DMS 273 (cell line): Measurements from ENCODE around the gene AQP4.
A peak's percentile ranks its signal among the peaks of the same experiment; 100 is the strongest.

Experiments
- DNase-seq: peaks from one replicate; lab custom pipeline; 2025; ENCODE audit not compliant: unreplicated experiment; lab: John Stamatoyannopoulos, UW

The AQP4 gene, protein sequence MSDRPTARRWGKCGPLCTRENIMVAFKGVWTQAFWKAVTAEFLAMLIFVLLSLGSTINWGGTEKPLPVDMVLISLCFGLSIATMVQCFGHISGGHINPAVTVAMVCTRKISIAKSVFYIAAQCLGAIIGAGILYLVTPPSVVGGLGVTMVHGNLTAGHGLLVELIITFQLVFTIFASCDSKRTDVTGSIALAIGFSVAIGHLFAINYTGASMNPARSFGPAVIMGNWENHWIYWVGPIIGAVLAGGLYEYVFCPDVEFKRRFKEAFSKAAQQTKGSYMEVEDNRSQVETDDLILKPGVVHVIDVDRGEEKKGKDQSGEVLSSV

GRCh38 chr18:26865557-26865956 is at the start of gene AQP4:
Gene AQP4 (minus strand): TSS chr18:26865707. CDS start chr18:26865689, 18 bp downstream.
- peak; percentile 9 for DNase-seq

- DNase-seq = no peak
These were observed 46.3 kb upstream of the AQP4 start for GRCh38 chr18:26911840-26912239.

DNA sequence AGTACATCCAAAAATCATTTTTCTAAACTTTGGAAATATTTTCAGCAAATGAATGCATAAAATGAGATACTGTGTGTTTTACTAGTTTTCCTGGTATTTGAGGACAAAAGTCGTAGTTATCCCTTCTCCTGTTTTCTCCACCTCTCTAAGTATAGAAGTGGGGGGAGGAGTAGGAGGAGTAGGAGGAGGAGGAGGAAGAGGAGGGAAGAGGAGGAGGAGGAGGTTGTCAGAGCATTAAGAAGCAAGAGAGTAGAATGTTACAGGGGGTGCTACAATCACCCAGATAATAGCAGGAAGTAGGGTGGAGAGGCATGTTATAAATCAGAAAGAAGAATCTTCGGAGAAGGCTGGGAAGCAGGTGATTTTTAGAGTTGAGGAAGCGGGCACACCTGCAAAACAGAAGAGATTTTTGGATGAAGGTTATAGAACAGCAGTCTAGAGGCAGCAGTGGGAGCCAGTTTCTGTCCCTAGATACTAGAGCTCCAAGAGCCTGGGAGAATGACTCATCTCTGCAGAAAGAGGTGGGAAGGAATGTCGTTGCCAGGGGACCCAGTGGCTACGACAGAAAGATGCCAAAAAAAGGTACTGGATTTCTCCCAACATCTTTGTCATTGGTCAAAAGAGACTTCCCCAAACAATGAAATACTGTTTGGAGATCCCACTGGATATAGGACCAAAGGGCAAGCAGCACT is 44.2 kb upstream of the AQP4 start:
- no peak for DNase-seq

DNA sequence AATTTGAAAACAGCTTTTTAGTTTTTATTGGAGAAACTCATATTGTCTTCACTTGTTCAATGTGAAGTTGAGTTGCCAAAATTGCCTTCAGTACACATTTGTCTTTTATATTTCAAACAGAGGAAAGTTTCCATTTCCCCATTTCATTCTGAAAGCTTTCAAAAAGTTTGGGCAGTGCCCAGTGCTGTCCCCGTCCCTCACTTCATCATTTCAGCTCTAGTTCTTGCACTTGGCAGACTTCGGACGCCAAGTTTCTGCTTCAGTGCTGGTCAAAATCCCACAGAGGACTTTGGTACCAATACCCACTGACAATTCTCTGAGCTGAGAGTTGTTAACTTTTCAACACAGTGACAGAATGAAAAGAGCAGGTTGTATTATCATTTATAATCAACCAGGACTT is 43.4 kb upstream of the AQP4 start:
- DNase-seq = no peak

DNA sequence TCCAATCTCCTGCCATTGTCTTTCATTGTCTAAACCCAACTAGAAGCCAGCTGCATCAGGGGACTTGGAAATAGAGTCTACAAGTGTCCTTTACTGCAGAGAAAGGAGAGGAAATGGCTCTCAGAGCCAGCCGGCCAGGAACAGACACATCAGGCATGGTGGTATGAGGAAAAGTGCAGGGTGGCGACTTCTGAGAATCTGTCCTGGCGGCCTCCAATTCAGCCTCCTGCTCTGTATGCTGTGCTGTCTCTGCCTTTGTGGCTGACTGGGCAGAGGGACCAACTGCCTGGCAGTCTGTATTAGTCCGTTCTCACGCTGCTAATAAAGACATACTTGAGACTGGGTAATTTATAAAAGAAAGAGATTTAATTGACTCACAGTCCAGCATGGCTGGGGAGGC is 36.8 kb upstream of the AQP4 start:
- DNase-seq = no peak

GRCh38 chr18:26901020-26901419 is 35.5 kb upstream of the AQP4 start:
- no peak for DNase-seq

GRCh38 chr18:26894426-26894825 is 28.9 kb upstream of the AQP4 start:
- no peak for DNase-seq

DNA sequence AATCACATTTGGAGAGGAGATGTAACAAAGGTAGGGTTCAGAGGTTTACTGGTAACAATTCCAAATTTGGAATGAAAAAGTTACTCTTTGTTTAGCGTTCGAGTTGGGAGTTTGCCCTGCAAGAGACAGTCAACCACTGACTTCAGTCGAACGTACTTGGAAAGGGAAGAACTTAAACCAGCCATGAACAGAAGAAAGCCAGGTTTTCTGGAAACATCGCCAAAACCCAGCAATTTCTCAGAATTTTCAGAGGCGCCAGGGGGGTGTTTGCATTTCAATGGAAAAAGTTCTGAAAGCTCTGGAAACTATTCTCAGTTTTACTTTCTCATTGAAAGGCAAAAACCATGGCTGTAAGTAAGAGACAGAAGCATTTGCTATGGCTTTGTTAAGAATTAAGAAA is 28.5 kb upstream of the AQP4 start:
- no peak for DNase-seq

DNA sequence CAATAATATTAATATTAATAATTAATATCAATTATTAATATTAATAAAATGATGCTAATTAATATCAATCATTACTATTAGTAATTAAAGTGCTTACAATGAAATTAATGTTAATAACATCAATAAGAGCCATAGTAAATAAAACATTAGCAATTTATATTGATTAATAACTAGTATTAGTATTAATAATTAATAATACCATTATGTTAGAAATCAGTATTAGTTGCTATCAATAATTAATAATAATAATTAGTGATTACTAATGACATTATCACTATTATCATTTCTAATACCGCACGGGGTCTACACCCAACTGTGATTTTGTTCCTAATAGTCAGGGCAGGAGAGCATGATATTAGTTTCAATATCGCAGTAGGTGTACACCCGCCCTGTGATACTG is 22.8 kb upstream of the AQP4 start:
- no peak for DNase-seq

DNA sequence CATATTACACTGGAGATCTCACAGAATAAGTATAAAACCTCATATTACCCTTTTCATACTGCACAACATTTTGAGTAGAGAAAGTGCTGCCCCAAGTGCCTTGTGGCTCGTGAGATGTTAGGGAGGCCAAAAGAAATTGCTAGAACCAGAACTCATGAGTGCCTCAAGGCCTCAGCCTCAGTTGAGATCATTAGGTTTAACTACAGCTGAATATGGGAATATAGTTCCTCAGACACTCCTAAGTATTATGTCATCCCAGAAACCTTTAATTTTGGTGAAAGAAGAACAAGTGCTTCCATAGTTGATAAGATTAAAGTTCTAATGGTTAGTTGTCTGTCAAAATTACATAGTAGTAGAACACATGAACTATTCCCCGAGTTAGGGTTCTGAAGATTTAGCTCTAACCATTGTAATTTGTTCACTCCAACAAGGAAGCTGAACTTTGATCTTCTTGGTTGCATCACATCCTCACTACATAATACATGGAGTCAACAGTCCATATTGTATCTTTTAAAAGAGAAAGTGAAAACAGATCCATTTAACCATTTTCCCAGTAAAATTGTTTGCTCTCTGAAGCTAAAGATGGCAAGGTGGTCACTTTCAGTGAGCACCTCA is 9.6 kb upstream of the AQP4 start:
- no peak for DNase-seq

- no peak for DNase-seq
These were observed 8.8 kb upstream of the AQP4 start for GRCh38 chr18:26874283-26874682.

GRCh38 chr18:26869640-26870039 is 4.1 kb upstream of the AQP4 start:
- no peak for DNase-seq

DNA sequence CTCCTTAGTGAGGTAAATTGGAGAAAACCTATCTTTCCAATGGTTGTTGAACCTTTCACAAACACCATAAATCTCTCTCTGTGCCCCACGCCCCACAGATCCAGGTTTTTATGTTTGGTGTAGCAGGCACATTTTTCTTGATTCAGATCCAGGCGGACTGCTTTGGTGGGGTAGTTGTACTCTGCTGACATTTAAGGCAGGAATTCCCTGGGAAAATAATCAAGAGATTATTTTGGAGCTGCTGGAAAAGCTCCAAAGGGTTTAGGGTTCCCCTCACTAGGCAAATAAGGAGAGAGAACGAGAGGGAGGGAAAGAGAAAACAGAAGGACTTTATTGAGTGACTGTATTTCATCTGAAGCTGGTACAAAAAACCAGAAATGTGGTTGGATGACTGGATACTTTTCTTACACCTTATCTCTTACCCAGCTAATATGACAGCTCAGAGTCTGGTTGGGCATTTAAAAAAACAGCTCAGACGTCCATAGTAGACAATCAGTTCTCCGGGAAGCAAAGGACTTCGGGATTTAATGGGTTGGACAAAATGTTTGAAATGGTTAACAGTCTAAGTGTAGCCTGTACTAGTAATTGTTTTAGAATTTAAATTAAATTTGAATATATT is 3.6 kb upstream of the AQP4 start:
- no peak for DNase-seq

GRCh38 chr18:26867471-26867870 is 2.0 kb upstream of the AQP4 start:
- DNase-seq = no peak

DNA sequence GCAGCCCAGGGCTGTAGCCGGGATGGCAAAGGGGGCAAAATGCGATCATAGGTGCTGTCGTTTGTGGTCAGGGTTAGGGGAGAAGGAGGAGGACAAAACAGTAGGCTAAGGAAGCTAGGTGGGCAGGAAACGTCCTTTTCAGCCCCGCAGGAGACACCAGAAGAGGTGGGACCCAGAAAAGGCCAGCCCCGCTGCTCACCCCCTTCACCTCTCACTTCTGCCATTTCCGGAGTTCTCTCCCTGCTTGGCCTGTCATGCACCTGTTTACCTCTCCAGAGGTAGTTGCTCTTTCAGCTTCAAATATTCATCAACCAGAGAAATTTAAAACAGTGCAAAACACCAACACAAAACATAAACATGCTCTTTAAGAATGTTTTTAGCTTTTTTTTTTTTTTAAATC is 849 bp downstream of the AQP4 start:
- no peak for DNase-seq

- no peak for DNase-seq
These were observed 1.5 kb downstream of the AQP4 start for GRCh38 chr18:26863921-26864497.

- DNase-seq = peak; percentile 33
These were observed 2.2 kb downstream of the AQP4 start for GRCh38 chr18:26863122-26863879.

DNA sequence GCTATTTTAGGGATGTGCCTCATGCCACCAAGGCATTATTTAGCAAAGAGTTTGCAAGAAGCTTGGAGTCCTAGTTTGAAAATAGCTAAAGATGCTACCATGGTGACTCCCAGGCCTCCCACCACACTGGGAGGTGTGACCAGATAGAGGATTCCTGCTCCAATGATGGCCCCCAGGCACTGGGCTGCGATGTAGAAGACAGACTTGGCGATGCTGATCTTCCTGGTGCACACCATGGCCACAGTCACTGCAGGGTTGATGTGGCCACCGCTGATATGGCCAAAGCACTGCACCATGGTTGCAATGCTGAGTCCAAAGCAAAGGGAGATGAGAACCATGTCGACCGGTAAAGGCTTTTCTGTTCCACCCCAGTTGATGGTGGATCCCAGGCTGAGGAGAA is 3.4 kb downstream of the AQP4 start:
- no peak for DNase-seq

DNA sequence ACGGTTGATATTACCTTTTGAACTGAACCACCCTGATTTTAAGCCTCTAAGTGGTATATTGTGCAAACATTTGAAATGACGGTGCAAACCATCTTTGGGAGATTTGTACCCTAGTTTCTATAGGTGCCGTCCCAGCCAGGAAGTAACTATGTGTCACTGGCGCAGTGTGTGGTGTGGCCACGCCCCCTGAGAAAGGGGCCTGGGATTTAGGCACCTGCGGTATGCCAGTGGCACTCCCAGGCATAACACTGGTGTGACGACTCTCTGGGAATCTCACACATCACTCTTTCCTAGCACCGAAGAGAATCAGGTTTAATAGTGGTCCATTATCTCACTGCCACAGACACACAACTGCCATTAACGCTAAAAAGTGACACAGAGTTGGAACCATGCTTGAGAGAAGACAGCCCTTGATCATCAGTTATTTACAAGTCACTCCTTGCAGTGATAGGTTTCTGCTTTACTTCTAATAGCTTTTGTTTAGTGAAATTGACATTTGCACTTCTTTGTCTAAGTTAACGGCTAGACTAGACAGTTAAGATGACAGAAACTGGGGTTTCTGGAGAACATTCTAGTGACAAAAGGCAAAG is 11.1 kb downstream of the AQP4 start:
- DNase-seq = no peak

GRCh38 chr18:26853401-26853800 is 12.1 kb downstream of the AQP4 start:
- no peak for DNase-seq
